GM10248 (cell line): ENCODE results near the gene ARHGAP24.

Source experiments
- CTCF ChIA-PET: fragments of 300-600 bp; sonication (Branson Sonifier 250); formaldehyde crosslinking; extraction: SDS; loops from one replicate; lab custom pipeline; 2021; ENCODE audit warnings: antibody characterized with exemption; lab: Yijun Ruan, JAX
- POLR2A ChIA-PET: fragments of 350-650 bp; sonication (Branson Sonifier 250); formaldehyde crosslinking; extraction: SDS; loops from one replicate; lab custom pipeline; 2020; ENCODE audit warnings: antibody characterized with exemption; lab: Yijun Ruan, JAX
- DNase-seq: peaks from one replicate; pipeline ENCODE4 v3.0.0; 2012; ENCODE audit errors: extremely low spot score
- TF ChIP-seq, protein P1 (sequence below): IDR thresholded peaks from 2 replicates; pipeline ENCODE4 v1.5.1; 2012; ENCODE audit warnings: mild to moderate bottlenecking, low read depth; ENCODE audit errors: extremely low read depth, missing control alignments, control extremely low read depth

Gene ARHGAP24

DNA sequence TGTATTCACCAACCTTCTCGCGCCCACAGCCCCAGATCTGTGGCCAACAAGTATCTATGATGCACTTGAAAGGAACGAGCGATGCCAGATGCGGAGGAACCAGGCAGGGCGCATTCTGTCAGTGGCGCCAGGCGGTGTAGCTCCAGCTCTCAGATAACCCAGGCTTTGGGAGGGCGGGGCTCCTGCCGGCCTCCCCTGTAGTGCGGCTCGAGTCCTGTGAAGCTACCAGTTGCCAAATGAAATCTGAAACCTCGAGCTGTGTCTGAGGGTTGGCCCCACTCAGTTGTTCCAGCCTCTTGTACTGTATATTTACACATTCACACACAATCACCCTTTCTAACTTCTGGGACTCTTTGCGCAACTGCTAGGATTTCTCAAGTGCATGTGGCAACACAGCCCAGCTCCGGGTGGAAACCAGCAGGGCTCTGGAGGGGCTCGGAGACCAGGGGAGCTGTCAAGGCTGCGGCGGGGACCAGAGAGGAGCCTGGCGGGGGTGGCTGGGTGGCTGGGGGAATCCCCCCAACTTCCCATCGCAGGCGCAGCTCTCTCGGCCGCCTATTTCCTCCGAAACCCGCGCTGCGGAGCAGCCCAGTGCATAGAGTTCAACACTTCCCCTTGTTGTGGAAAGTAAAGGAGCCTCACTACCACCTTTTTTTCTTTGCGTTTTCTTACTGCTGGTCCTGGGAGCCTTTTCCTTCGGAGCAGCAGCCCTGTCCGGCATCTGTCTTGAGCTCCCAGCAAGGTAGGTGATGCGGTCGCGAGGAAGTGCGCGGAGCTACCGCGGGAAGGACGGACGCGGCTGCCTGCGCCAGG is at the start of gene ARHGAP24:
ARHGAP24 (plus strand) TSS at position 333 of the 813 bp plus-strand sequence.
- DNase-seq, result peak; percentile 78
- POLR2A ChIA-PET, result no interaction called here
- CTCF ChIA-PET, result interaction anchor here (0.8 to 1.9 kb wide), 8 partner anchors 9 to 272 kb away, joined by 3 to 10 read pairs (median 4); no protein-coding TSS in a partner anchor
- TF ChIP-seq, protein P1, sequence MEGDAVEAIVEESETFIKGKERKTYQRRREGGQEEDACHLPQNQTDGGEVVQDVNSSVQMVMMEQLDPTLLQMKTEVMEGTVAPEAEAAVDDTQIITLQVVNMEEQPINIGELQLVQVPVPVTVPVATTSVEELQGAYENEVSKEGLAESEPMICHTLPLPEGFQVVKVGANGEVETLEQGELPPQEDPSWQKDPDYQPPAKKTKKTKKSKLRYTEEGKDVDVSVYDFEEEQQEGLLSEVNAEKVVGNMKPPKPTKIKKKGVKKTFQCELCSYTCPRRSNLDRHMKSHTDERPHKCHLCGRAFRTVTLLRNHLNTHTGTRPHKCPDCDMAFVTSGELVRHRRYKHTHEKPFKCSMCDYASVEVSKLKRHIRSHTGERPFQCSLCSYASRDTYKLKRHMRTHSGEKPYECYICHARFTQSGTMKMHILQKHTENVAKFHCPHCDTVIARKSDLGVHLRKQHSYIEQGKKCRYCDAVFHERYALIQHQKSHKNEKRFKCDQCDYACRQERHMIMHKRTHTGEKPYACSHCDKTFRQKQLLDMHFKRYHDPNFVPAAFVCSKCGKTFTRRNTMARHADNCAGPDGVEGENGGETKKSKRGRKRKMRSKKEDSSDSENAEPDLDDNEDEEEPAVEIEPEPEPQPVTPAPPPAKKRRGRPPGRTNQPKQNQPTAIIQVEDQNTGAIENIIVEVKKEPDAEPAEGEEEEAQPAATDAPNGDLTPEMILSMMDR, result no peak

DNA sequence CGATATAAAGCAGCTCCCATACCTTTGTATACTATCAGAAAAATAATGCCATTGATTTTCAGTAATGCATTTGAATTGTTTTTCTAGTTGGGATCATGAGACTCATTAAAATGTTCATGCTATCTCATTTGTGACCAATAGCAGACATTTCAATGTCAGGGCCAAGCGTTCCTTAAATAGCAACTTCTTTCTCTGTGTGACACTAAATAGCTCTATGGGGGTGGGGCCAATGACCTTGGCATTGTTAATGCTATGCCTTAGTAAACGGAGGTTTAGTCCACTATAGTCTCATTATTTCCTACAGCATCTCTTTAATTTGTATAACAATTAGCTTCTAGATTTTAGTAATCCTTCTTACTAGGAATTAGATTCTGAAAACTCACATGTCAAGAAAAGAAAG is 48.6 kb upstream of the ARHGAP24 start:
- no peak for DNase-seq
- ChIA-PET CTCF (interaction anchor here (1.6 kb wide), 1 partner anchor 9 kb away, joined by 9 read pairs; no protein-coding TSS in a partner anchor), POLR2A (no interaction called here)
- TF ChIP-seq, protein P1, result no peak

DNA sequence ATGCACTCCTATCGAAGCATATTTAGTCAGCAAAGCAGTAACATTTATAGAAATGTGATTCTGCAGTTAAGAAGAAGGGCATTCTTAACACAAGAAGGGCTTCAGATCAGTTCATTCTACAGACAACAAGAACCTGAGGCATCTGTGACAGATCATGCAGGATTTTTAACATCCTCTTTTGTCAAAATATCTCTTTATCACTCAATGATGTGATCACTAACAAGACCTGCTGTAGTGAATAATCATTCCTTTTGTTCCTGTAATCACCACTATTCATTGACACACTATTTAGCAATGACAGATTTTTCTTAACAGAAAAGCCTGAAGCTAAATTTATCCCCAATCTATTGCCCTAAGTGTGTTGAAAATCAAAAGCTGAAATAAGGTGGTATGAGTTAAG is 47.8 kb upstream of the ARHGAP24 start:
- ChIA-PET CTCF (interaction anchor here (1.6 kb wide), 1 partner anchor 9 kb away, joined by 9 read pairs; no protein-coding TSS in a partner anchor), POLR2A (no interaction called here)
- TF ChIP-seq, protein P1, result no peak
- no peak for DNase-seq

DNA sequence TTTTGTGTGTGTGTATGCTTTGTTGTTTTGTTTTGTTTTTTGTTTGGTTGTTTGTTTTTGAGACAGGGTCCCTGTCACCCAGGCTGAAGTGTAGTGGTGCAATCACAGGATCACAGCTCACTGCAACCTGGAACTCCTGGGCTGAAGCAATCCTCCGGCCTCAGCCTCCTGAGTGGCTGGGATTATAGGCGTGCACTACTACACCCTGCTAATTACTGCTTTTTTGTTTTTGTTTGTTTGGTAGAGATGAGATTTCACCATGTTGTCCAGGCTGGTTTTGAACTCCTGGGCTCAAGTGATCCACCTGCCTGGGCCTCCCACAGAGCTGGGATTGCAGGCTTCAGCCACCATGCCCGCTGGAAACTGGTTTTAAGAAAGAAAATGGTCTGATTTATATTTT is 44.7 kb upstream of the ARHGAP24 start:
- CTCF ChIA-PET, result no interaction called here
- TF ChIP-seq, protein P1, result no peak
- POLR2A ChIA-PET, result no interaction called here
- no peak for DNase-seq

DNA sequence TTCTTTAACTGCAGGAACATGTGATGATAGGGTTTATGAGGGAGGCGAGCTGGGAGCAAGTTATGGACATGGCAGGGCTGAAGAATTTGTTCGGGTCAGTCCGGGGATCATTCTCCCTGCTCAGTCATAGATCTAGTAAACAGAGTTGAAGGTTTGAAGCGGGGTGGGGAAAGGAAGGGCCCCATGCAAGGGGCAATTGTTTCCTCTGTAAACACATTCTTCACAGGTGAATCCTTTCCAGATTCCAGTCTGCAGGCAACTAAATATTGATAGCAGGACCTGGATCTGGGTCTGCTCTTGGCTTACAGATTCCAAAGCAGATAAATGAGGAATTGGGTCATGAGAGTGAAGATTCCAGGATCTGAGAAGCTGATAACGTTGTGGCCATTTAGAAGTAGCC is 44.3 kb upstream of the ARHGAP24 start:
- TF ChIP-seq, protein P1, result no peak
- POLR2A ChIA-PET, result no interaction called here
- CTCF ChIA-PET, result no interaction called here
- no peak for DNase-seq

DNA sequence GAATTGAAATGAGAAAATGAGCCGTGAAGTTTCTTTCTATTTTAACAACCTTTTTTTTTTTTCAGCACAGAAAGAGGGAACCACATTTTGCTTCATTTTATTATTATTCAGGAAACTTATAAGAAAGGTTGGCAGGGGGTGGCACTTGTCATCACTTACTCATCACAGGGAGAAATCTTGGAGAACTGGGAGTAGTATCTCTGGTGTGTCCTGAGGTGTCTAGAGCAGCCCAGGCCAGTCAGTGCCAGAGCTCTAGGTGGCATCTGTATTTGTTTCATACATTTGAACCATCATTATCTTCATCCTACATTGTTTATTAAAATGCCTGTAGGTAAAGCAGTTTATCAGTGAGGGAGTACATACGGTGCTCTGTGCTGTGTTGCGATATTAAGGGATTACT is 43.8 kb upstream of the ARHGAP24 start:
- no peak for DNase-seq
- TF ChIP-seq, protein P1, result no peak
- ChIA-PET POLR2A (no interaction called here), CTCF (no interaction called here)
